Nephron progenitor cell (in vitro differentiated cells): ENCODE data around the gene USP13.

Experiments
- DNase-seq: peaks from one replicate; pipeline ENCODE4 v3.0.0; 2021
- H3K27ac Mint-ChIP-seq: 2 replicates; pipeline ENCODE4 v1.8.0; 2021; ENCODE audit warnings: mild to moderate bottlenecking, moderate library complexity, mixed read lengths
- H3K27me3 Mint-ChIP-seq: 2 replicates; pipeline ENCODE4 v1.8.0; 2021; ENCODE audit warnings: mild to moderate bottlenecking, low read depth, mixed read lengths; ENCODE audit not compliant: poor library complexity
- H3K36me3 Mint-ChIP-seq: 2 replicates; pipeline ENCODE4 v1.8.0; 2021; ENCODE audit warnings: low read depth, mixed read lengths
- H3K4me1 Mint-ChIP-seq: 2 replicates; pipeline ENCODE4 v1.8.0; 2021; ENCODE audit warnings: mixed read lengths
- H3K4me3 Mint-ChIP-seq: 2 replicates; pipeline ENCODE4 v1.8.0; 2021; ENCODE audit warnings: mild to moderate bottlenecking, moderate library complexity, mixed read lengths
- H3K9me3 Mint-ChIP-seq: 2 replicates; pipeline ENCODE4 v1.8.0; 2021; ENCODE audit warnings: mild to moderate bottlenecking, moderate library complexity, mixed read lengths
- TF ChIP-seq, protein P1 (sequence below): fragments of 200-600 bp; sonication (generic); IDR thresholded peaks from 2 replicates; pipeline ENCODE4 v1.5.0; 2021; ENCODE audit warnings: antibody characterized with exemption

Gene USP13

DNA sequence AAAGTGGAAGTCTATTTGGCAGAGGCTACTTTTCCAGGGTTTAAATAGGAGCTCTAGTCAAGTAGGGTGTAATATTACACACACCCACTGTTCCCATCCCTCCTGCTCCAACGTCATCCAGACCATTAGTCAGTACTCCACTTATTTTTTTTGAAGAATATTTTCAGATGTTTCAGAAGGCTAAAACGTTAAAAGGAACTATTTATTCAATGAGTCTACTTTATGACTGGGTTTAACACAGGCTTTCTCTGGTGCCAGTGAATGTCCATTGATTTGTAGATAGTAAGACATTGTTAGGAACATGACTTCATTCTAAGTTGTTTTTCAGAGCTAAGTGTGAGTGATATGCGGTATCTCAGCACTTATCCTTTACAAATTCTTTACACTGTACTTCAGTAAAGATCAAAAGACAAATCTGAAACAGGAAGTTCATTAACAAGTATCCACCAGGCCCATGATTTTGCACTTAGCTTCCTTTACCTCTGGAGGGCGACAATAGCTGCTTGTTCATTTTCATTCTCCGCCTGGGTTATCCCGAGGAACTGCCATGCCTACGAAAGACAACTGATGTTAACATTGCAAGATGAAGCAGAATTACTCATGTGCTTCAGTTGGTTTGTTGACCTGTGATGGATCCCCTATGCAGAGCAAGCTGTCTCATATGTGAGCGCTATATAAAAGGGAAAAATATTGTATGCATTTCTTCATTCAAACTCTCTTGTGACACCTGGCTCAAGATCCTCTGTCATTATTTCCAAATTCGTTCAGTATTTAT is 158.7 kb downstream of the USP13 start:
- no peaks in the 10 kb centered on the region for H3K36me3 Mint-ChIP-seq
- H3K27me3 Mint-ChIP-seq: no peaks in the 10 kb centered on the region
- peaks cover 7% of the 10 kb centered on the region for H3K4me1 Mint-ChIP-seq
- no peak overlapping the region for H3K4me3 Mint-ChIP-seq
- DNase-seq: peak; percentile 36
- H3K27ac Mint-ChIP-seq: no peak overlapping the region
- H3K9me3 Mint-ChIP-seq: no peaks in the 10 kb centered on the region
- TF ChIP-seq, protein P1, sequence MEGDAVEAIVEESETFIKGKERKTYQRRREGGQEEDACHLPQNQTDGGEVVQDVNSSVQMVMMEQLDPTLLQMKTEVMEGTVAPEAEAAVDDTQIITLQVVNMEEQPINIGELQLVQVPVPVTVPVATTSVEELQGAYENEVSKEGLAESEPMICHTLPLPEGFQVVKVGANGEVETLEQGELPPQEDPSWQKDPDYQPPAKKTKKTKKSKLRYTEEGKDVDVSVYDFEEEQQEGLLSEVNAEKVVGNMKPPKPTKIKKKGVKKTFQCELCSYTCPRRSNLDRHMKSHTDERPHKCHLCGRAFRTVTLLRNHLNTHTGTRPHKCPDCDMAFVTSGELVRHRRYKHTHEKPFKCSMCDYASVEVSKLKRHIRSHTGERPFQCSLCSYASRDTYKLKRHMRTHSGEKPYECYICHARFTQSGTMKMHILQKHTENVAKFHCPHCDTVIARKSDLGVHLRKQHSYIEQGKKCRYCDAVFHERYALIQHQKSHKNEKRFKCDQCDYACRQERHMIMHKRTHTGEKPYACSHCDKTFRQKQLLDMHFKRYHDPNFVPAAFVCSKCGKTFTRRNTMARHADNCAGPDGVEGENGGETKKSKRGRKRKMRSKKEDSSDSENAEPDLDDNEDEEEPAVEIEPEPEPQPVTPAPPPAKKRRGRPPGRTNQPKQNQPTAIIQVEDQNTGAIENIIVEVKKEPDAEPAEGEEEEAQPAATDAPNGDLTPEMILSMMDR: peak; percentile 71

DNA sequence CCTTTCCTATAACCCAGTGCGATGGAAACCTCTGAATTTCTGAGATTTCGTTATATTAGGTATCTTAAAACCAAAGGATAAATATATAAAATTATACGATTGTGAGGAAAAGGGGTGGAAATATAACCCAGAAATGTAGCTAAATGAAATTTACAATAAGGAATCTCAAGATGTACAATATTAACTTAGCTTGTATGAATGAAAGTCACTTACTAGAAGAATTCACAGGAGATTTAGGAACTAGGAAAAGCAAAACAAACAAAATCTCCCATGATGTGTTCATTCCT is 159.2 kb downstream of the USP13 start:
- Mint-ChIP-seq H3K4me3 (no peak overlapping the region), H3K27ac (no peak overlapping the region), H3K36me3 (no peaks in the 10 kb centered on the region), H3K9me3 (no peaks in the 10 kb centered on the region), H3K27me3 (no peaks in the 10 kb centered on the region), H3K4me1 (peaks cover 7% of the 10 kb centered on the region)
- no peak for DNase-seq
- TF ChIP-seq, protein P1: no peak

DNA sequence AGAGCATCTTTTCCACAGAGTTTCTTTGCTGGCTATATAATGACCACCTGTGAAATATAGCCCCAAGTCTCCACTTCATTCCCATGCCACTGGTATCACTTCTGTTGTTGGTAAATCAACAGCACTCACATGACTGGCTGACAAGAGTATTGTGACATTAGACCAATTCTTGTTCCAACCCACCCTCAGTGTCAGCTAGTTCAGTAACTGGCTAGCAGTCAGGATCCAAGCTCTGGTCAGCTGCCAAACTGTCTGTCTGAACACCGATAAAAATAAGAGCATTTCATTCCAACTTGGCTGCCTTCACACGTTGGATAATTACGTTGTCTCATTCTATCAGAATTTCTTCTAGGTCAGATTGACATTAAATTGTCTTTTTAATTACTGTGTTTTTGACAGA is 166.5 kb downstream of the USP13 start:
- DNase-seq: no peak
- H3K27me3 Mint-ChIP-seq: no peaks in the 10 kb centered on the region
- H3K27ac Mint-ChIP-seq: no peak overlapping the region
- H3K4me3 Mint-ChIP-seq: no peak overlapping the region
- H3K9me3 Mint-ChIP-seq: no peaks in the 10 kb centered on the region
- TF ChIP-seq, protein P1: no peak
- no peaks in the 10 kb centered on the region for H3K4me1 Mint-ChIP-seq
- no peaks in the 10 kb centered on the region for H3K36me3 Mint-ChIP-seq

DNA sequence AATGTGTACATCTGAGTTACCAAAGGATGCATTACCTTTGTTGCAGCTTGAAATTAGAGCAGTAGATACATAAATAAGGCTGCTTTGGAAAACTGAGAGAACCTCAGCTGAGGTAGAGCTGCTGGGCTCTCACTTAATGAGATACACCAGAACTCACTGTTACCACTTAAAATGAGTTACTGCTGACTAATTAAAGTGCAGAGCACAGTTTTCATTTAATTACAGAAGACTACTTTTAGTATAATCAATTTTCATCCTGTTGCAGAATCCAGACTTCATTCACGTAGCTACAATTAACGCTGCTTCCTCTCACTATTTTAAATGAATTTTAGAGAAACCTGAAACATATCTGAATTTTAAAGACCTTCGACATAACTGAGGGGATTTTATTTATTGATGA is 169.5 kb downstream of the USP13 start:
- no peaks in the 10 kb centered on the region for H3K9me3 Mint-ChIP-seq
- TF ChIP-seq, protein P1: no peak
- H3K36me3 Mint-ChIP-seq: no peaks in the 10 kb centered on the region
- no peaks in the 10 kb centered on the region for H3K4me1 Mint-ChIP-seq
- no peak overlapping the region for H3K4me3 Mint-ChIP-seq
- H3K27me3 Mint-ChIP-seq: no peaks in the 10 kb centered on the region
- H3K27ac Mint-ChIP-seq: no peak overlapping the region
- no peak for DNase-seq

DNA sequence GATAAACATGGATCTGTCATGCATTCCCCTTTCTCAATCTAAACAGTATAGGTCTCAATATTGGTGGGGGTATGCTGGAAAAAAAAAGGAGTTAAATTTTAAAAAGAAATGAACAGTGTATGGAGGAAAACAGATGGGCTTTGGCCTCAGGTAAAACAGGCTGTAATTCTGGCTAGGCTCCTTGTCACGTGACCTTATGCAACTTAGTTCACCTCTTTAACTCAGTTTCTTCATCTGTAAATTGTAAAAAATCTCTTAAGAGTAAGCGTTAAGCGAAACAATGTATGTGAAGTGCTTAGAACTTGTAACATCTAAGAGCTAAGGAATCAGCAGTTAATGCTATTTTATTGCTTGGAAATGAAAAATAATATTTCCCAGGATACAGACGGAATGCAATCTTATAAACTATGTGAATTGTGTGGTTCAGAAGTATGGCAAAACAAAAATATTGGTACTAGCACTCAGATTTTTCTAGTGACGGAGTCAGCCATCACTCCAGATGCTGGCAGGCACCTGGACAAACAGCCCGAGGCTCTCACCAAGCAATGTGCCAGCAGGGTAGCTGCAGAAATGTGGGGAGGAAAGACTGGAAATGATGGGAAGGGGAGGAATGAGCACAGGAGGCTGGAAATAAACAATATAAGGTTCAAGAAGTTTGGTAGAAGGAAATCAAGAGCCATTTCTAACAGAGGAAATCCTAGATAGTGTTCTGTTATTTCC is 172.8 kb downstream of the USP13 start:
- H3K4me3 Mint-ChIP-seq: no peak overlapping the region
- H3K9me3 Mint-ChIP-seq: no peaks in the 10 kb centered on the region
- no peaks in the 10 kb centered on the region for H3K27me3 Mint-ChIP-seq
- H3K27ac Mint-ChIP-seq: no peak overlapping the region
- no peaks in the 10 kb centered on the region for H3K4me1 Mint-ChIP-seq
- DNase-seq: no peak
- TF ChIP-seq, protein P1: no peak
- no peaks in the 10 kb centered on the region for H3K36me3 Mint-ChIP-seq

DNA sequence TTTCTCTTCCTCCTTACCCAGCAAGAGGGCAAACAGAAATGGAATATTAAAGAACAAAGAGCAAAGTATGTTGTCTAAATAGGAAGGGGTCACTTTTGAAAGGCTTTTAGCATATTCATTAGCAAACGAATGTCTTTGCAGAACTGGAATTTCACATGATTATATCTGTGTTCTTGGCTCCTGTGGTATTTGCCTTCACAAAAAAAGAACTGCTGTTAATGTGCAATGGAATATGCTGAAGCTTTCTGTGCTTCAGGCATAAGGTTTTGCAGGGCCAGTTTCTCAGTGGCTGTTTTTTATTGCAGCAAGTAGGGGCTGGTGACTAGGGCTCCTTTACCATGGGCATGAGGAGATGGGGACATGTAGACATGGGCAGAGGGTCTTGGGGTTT is 173.4 kb downstream of the USP13 start:
- no peaks in the 10 kb centered on the region for H3K27me3 Mint-ChIP-seq
- H3K36me3 Mint-ChIP-seq: no peaks in the 10 kb centered on the region
- H3K4me1 Mint-ChIP-seq: no peaks in the 10 kb centered on the region
- peak overlapping the region; percentile 49 for H3K27ac Mint-ChIP-seq
- TF ChIP-seq, protein P1: no peak
- H3K4me3 Mint-ChIP-seq: no peak overlapping the region
- no peak for DNase-seq
- H3K9me3 Mint-ChIP-seq: no peaks in the 10 kb centered on the region
